Fibroblast of lung (primary cell): Measurements from ENCODE around the gene LARP4B.

Experiments used
- EZH2 ChIP-seq: IDR thresholded peaks from 2 replicates; pipeline ENCODE4 v1.5.1; 2012; ENCODE audit warnings: low read length, control low read depth, mild to moderate bottlenecking; ENCODE audit errors: missing control alignments
- TF ChIP-seq, protein P1 (sequence below), 2 donors: IDR thresholded peaks in 1 of 2; conservative IDR thresholded peaks in 1 of 2; 1 replicate in 1 of 2; 2 replicates in 1 of 2; pipeline ENCODE4 v1.5.1; 2011 to 2012; ENCODE audit warnings: low read length in 2 of 2, control low read depth in 1 of 2, inconsistent platforms in 1 of 2, low read depth in 1 of 2, mild to moderate bottlenecking in 1 of 2

DNA sequence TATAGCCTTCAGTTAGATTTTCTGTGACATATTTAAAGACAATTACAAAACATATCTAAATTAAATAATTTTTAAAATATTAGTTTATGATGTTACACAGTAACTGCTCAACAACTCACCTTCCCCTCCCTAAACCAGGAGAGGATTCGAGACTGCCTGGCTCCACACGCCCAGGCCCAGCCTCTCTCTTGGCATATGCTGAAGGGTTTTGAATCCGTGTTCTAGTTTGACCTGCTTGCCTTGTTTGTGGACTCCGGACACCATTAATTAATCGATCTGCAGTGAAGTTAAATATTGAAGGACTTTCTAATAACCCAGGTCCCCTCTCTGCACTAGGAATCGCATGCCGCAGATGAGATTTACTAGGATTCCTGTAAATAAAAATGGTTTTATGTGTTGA lies 106.6 kb downstream of the LARP4B start:
- TF ChIP-seq EZH2: no peak
- TF ChIP-seq, protein P1, sequence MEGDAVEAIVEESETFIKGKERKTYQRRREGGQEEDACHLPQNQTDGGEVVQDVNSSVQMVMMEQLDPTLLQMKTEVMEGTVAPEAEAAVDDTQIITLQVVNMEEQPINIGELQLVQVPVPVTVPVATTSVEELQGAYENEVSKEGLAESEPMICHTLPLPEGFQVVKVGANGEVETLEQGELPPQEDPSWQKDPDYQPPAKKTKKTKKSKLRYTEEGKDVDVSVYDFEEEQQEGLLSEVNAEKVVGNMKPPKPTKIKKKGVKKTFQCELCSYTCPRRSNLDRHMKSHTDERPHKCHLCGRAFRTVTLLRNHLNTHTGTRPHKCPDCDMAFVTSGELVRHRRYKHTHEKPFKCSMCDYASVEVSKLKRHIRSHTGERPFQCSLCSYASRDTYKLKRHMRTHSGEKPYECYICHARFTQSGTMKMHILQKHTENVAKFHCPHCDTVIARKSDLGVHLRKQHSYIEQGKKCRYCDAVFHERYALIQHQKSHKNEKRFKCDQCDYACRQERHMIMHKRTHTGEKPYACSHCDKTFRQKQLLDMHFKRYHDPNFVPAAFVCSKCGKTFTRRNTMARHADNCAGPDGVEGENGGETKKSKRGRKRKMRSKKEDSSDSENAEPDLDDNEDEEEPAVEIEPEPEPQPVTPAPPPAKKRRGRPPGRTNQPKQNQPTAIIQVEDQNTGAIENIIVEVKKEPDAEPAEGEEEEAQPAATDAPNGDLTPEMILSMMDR (conservative IDR thresholded peaks at IDR 0.05 in 1 of 2, IDR thresholded peaks at IDR 0.05 in 1 of 2; ENCODE audit: low read depth in 1 of 2, low read length in 2 of 2): no peak
